ENCODE measurements around the gene CCDC121. TPM values are rescaled to one million over a fixed set of nuclear protein-coding genes. Genes with fewer than 3 reads are reported as not detected.

The CCDC121 gene
- polyA plus RNA-seq, 1 donor from 2014 or later, result 3.0 TPM

DNA sequence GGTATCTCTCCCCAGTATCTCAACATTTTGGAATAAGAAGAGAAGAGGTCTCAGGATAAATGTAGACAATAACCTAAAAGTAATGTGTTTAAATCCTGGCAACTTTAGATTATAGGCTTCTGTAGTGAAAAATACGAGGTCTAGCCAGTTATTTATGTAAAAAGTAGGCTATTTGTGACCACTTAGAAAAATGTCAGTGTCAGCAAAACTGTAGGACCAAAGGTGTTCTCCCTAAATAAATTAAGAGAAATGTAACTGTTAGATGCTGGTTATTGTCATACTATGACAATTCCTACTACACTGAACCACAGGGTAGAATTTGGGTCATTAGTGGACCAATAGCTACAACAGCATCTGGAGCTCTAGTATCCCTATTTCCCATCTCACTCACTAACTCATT lies 32.6 kb upstream of the CCDC121 start:
- H3K9me3 ChIP-seq (ENCODE audit: low read length), result no peaks in the 10 kb centered on the region
- no peaks in the 10 kb centered on the region for H3K27me3 ChIP-seq (ENCODE audit: insufficient read depth, low read depth, low read length)
- TF ChIP-seq, protein P1, sequence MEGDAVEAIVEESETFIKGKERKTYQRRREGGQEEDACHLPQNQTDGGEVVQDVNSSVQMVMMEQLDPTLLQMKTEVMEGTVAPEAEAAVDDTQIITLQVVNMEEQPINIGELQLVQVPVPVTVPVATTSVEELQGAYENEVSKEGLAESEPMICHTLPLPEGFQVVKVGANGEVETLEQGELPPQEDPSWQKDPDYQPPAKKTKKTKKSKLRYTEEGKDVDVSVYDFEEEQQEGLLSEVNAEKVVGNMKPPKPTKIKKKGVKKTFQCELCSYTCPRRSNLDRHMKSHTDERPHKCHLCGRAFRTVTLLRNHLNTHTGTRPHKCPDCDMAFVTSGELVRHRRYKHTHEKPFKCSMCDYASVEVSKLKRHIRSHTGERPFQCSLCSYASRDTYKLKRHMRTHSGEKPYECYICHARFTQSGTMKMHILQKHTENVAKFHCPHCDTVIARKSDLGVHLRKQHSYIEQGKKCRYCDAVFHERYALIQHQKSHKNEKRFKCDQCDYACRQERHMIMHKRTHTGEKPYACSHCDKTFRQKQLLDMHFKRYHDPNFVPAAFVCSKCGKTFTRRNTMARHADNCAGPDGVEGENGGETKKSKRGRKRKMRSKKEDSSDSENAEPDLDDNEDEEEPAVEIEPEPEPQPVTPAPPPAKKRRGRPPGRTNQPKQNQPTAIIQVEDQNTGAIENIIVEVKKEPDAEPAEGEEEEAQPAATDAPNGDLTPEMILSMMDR (IDR thresholded peaks at IDR 0.05; ENCODE audit: poor library complexity, severe bottlenecking), result no peak
- TF ChIP-seq RAD21 (conservative IDR thresholded peaks at IDR 0.05) (no peak), SMC3 (conservative IDR thresholded peaks at IDR 0.05; ENCODE audit: poor library complexity) (no peak), EZH2 (IDR thresholded peaks at IDR 0.05; ENCODE audit: borderline replicate concordance, insufficient read depth, low read length, poor library complexity, severe bottlenecking) (no peak), MXI1 (conservative IDR thresholded peaks at IDR 0.05; ENCODE audit: poor library complexity, severe bottlenecking) (no peak), EP300 (conservative IDR thresholded peaks at IDR 0.05; ENCODE audit: poor library complexity, severe bottlenecking) (no peak)
- peaks cover 37% of the 10 kb centered on the region for H3K79me2 ChIP-seq (replicated peaks; ENCODE audit: insufficient read depth, low read length)
- no peaks in the 10 kb centered on the region for H3F3A ChIP-seq (ENCODE audit: insufficient read depth, low read length, poor library complexity, severe bottlenecking)
- no peak overlapping the region for H3K9ac ChIP-seq (ENCODE audit: low read length)
- H3K4me2 ChIP-seq (ENCODE audit: low read length), result no peak overlapping the region
- no peak overlapping the region for H2AFZ ChIP-seq (ENCODE audit: low read depth, low read length)
- peaks cover 17% of the 10 kb centered on the region for H3K36me3 ChIP-seq (ENCODE audit: insufficient read depth, low read length)
- no peaks in the 10 kb centered on the region for H3K9me2 ChIP-seq (ENCODE audit: insufficient read depth, low read length)
- H3K4me3 ChIP-seq (ENCODE audit: low read length), result no peak overlapping the region
- H4K20me1 ChIP-seq (ENCODE audit: insufficient read depth), result no peaks in the 10 kb centered on the region
- no peak overlapping the region for H3K27ac ChIP-seq (ENCODE audit: low read length)

DNA sequence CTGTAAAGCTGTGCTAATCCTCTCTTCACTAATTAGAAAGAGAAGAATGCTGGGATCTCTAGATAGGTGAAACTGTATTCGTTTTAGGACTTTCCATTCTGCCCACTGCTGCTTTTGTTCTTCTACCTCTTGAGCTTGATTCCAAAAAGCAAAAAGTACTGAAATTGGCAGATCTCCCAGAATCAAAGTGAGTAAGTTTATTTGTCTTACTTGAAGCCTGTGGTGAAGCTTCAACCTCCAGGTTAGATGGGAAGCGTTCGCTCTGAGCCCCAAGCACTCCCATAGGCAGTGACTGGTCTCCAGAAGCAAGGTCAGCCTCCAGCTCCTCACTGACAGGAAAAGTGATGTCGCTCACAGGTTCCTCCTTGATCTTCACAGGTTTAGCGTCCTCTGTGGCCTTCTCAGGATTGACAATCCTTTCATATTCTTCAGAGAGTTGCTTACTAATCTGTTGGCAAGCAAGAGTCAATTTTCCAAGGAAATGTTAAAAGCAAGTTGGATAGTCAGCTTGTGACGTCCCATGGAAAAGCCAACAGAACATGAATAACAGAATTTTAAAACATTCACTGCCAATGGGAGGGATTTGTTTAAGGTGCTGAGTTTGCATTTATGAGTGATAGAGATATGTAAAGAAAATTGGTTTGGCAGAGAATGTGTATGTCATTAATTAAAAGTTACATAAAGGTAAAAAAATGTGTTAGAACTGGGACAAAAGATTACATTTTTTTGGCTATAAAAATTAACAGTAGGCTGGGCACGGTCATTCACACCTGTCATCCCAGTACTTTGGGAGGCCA lies 26.5 kb upstream of the CCDC121 start:
- no peak overlapping the region for H3K27ac ChIP-seq (ENCODE audit: low read length)
- H3K4me2 ChIP-seq (ENCODE audit: low read length), result no peak overlapping the region
- no peak overlapping the region for H2AFZ ChIP-seq (ENCODE audit: low read depth, low read length)
- H3K9me3 ChIP-seq (ENCODE audit: low read length), result no peaks in the 10 kb centered on the region
- peaks cover 17% of the 10 kb centered on the region for H3K36me3 ChIP-seq (ENCODE audit: insufficient read depth, low read length)
- H3K4me3 ChIP-seq (ENCODE audit: low read length), result no peak overlapping the region
- H3K27me3 ChIP-seq (ENCODE audit: insufficient read depth, low read depth, low read length), result no peaks in the 10 kb centered on the region
- no peaks in the 10 kb centered on the region for H4K20me1 ChIP-seq (ENCODE audit: insufficient read depth)
- no peaks in the 10 kb centered on the region for H3K79me2 ChIP-seq (replicated peaks; ENCODE audit: insufficient read depth, low read length)
- H3K9ac ChIP-seq (ENCODE audit: low read length), result no peak overlapping the region
- TF ChIP-seq TAF1 (IDR thresholded peaks at IDR 0.05; ENCODE audit: low read depth), result no peak
- no peak for TF ChIP-seq MXI1 (conservative IDR thresholded peaks at IDR 0.05; ENCODE audit: poor library complexity, severe bottlenecking)
- no peak for TF ChIP-seq POLR2AphosphoS5 (IDR thresholded peaks at IDR 0.05)
- TF ChIP-seq SMC3 (conservative IDR thresholded peaks at IDR 0.05; ENCODE audit: poor library complexity), result no peak
- TF ChIP-seq, protein P1 (IDR thresholded peaks at IDR 0.05; ENCODE audit: poor library complexity, severe bottlenecking), result no peak
- TF ChIP-seq, protein P2, sequence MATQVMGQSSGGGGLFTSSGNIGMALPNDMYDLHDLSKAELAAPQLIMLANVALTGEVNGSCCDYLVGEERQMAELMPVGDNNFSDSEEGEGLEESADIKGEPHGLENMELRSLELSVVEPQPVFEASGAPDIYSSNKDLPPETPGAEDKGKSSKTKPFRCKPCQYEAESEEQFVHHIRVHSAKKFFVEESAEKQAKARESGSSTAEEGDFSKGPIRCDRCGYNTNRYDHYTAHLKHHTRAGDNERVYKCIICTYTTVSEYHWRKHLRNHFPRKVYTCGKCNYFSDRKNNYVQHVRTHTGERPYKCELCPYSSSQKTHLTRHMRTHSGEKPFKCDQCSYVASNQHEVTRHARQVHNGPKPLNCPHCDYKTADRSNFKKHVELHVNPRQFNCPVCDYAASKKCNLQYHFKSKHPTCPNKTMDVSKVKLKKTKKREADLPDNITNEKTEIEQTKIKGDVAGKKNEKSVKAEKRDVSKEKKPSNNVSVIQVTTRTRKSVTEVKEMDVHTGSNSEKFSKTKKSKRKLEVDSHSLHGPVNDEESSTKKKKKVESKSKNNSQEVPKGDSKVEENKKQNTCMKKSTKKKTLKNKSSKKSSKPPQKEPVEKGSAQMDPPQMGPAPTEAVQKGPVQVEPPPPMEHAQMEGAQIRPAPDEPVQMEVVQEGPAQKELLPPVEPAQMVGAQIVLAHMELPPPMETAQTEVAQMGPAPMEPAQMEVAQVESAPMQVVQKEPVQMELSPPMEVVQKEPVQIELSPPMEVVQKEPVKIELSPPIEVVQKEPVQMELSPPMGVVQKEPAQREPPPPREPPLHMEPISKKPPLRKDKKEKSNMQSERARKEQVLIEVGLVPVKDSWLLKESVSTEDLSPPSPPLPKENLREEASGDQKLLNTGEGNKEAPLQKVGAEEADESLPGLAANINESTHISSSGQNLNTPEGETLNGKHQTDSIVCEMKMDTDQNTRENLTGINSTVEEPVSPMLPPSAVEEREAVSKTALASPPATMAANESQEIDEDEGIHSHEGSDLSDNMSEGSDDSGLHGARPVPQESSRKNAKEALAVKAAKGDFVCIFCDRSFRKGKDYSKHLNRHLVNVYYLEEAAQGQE (IDR thresholded peaks at IDR 0.05; ENCODE audit: borderline replicate concordance), result no peak
- no peak for TF ChIP-seq EP300 (conservative IDR thresholded peaks at IDR 0.05; ENCODE audit: poor library complexity, severe bottlenecking)
- TF ChIP-seq RAD21 (conservative IDR thresholded peaks at IDR 0.05), result no peak
- TF ChIP-seq EZH2 (IDR thresholded peaks at IDR 0.05; ENCODE audit: borderline replicate concordance, insufficient read depth, low read length, poor library complexity, severe bottlenecking), result no peak
- no peaks in the 10 kb centered on the region for H3F3A ChIP-seq (ENCODE audit: insufficient read depth, low read length, poor library complexity, severe bottlenecking)
- no peaks in the 10 kb centered on the region for H3K9me2 ChIP-seq (ENCODE audit: insufficient read depth, low read length)
